ENCODE measurements around the gene C2CD3. TPM values are rescaled to one million over a fixed set of nuclear protein-coding genes. Genes with fewer than 3 reads are reported as not detected.

Gene C2CD3
- total RNA-seq, 2 experiments from 2014 or later: 31.9 to 35.1 TPM

DNA sequence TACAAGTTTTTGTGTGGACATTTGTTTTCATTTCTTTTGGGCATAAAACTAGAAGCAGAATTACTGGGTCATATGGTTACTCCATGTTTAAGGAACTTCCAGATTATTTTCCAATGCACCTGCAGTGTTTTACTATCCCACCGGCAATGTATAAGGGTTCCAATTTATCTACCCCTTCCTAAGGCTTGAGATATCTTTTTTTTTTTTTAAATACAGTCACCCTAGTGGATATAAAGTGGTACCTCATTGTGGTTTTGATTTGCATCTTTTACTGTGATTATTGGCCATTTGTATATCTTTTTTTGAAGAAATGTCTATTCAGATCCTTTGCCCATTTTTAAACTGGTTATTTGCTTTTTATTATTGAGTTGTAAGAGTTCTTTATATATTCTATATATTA, 127.4 kb downstream of the C2CD3 start:
- Histone ChIP-seq H3K4me1 (ENCODE audit: insufficient read depth, low read length) (no peaks in the 10 kb centered on the region), H3K9me3 (ENCODE audit: control insufficient read depth in 1 of 2, insufficient read depth in 1 of 2, low read length in 2 of 2) (no peaks in the 10 kb centered on the region), H3K4me3 (ENCODE audit: low read length) (no peak overlapping the region), H3K27me3 (ENCODE audit: control insufficient read depth in 1 of 2, insufficient read depth in 2 of 2, low read length in 2 of 2) (no peaks in the 10 kb centered on the region), H3K27ac (ENCODE audit: low read depth in 1 of 2, low read length in 2 of 2) (no peak overlapping the region), H3K36me3 (ENCODE audit: insufficient read depth, low read length) (peaks cover 30% of the 10 kb centered on the region)
- H3K36me3 Mint-ChIP-seq (ENCODE audit: low read depth): peaks cover 87% of the 10 kb centered on the region
- TF ChIP-seq, protein P1, sequence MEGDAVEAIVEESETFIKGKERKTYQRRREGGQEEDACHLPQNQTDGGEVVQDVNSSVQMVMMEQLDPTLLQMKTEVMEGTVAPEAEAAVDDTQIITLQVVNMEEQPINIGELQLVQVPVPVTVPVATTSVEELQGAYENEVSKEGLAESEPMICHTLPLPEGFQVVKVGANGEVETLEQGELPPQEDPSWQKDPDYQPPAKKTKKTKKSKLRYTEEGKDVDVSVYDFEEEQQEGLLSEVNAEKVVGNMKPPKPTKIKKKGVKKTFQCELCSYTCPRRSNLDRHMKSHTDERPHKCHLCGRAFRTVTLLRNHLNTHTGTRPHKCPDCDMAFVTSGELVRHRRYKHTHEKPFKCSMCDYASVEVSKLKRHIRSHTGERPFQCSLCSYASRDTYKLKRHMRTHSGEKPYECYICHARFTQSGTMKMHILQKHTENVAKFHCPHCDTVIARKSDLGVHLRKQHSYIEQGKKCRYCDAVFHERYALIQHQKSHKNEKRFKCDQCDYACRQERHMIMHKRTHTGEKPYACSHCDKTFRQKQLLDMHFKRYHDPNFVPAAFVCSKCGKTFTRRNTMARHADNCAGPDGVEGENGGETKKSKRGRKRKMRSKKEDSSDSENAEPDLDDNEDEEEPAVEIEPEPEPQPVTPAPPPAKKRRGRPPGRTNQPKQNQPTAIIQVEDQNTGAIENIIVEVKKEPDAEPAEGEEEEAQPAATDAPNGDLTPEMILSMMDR (IDR thresholded peaks at IDR 0.05): no peak
- CTCF ChIA-PET: interaction anchor here (0.9 to 1.1 kb wide), 2 partner anchors 41 to 80 kb away, joined by 3 read pairs; no protein-coding TSS in a partner anchor
- POLR2A ChIA-PET: no interaction called here
- intact Hi-C loops (cut with DNase I, micrococcal nuclease): no loop called here
- no peaks in the 10 kb centered on the region for H3K9me3 Mint-ChIP-seq
- no peak overlapping the region for H3K27ac Mint-ChIP-seq
- ATAC-seq (ENCODE audit: poor library complexity) (no peak), DNase-seq (no peak)
- H3K4me1 Mint-ChIP-seq (ENCODE audit: low read depth): no peaks in the 10 kb centered on the region
- no peak overlapping the region for H3K4me3 Mint-ChIP-seq
- no peaks in the 10 kb centered on the region for H3K27me3 Mint-ChIP-seq

DNA sequence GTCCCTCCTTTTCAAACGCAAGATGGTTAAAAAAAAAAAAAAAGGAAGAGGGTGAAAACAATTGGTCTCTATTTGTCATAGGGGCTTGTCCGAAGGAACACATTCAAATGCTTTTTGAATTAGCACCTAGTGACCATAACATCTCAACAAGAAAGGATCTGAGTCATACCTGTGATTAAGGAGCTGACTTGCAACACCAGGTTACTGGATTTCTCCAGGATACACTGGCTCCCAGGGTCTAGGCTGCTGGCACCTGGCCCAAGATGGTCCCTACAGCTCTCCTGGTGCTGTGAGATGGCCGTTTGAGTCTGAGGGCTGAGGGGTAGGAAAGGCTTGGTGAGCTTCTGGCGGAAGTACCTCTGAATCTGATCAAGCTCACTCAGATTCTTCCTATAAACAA, 133.5 kb downstream of the C2CD3 start:
- Histone ChIP-seq H3K27ac (ENCODE audit: low read depth in 1 of 2, low read length in 2 of 2) (no peak overlapping the region), H3K4me1 (ENCODE audit: insufficient read depth, low read length) (no peaks in the 10 kb centered on the region), H3K4me3 (ENCODE audit: low read length) (no peak overlapping the region), H3K27me3 (ENCODE audit: control insufficient read depth in 1 of 2, insufficient read depth in 2 of 2, low read length in 2 of 2) (no peaks in the 10 kb centered on the region), H3K9me3 (ENCODE audit: control insufficient read depth in 1 of 2, insufficient read depth in 1 of 2, low read length in 2 of 2) (no peaks in the 10 kb centered on the region), H3K36me3 (ENCODE audit: insufficient read depth, low read length) (peaks cover 64% of the 10 kb centered on the region)
- intact Hi-C loops (cut with DNase I, micrococcal nuclease): no loop called here
- Mint-ChIP-seq H3K4me1 (ENCODE audit: low read depth) (peaks cover 4% of the 10 kb centered on the region), H3K36me3 (ENCODE audit: low read depth) (peaks cover 96% of the 10 kb centered on the region), H3K27me3 (no peaks in the 10 kb centered on the region), H3K4me3 (no peak overlapping the region), H3K9me3 (no peaks in the 10 kb centered on the region), H3K27ac (no peak overlapping the region)
- TF ChIP-seq, protein P1 (IDR thresholded peaks at IDR 0.05): no peak
- DNase-seq (no peak), ATAC-seq (ENCODE audit: poor library complexity) (no peak)
- POLR2A ChIA-PET: no interaction called here
- CTCF ChIA-PET: interaction anchor here (0.7 kb wide), 1 partner anchor 8 kb away, joined by 3 read pairs; no protein-coding TSS in a partner anchor

DNA sequence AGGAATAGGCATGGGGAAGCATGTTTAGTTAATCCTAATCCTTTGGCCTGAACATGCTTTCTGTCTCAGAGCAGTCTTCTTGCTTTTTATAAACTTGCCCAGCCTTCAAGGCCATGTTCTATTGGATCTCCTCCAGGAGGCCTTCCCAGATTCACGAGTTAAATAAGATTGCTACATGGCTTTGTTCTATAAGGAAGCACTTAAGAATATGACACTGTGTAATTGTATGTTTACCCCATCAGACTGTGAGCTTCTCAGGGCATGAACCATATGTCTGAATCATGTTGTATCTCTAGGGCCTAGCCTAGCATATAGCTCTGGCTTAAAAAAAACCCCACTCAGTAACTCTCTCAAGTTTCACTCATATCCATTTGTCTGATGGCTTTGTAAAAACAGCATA, 135.5 kb downstream of the C2CD3 start:
- TF ChIP-seq, protein P1 (IDR thresholded peaks at IDR 0.05): no peak
- H3K4me1 ChIP-seq (ENCODE audit: insufficient read depth, low read length): peaks cover 12% of the 10 kb centered on the region
- H3K4me1 Mint-ChIP-seq (ENCODE audit: low read depth): peaks cover 18% of the 10 kb centered on the region
- POLR2A ChIA-PET: no interaction called here
- no peak overlapping the region for H3K4me3 Mint-ChIP-seq
- no peaks in the 10 kb centered on the region for H3K27me3 Mint-ChIP-seq
- intact Hi-C loops (cut with DNase I, micrococcal nuclease): no loop called here
- ATAC-seq (ENCODE audit: poor library complexity) (no peak), DNase-seq (no peak)
- CTCF ChIA-PET: no interaction called here
- H3K36me3 Mint-ChIP-seq (ENCODE audit: low read depth): peaks cover 92% of the 10 kb centered on the region
- H3K4me3 ChIP-seq (ENCODE audit: low read length): no peak overlapping the region
- H3K27me3 ChIP-seq (ENCODE audit: control insufficient read depth in 1 of 2, insufficient read depth in 2 of 2, low read length in 2 of 2): no peaks in the 10 kb centered on the region
- H3K9me3 ChIP-seq (ENCODE audit: control insufficient read depth in 1 of 2, insufficient read depth in 1 of 2, low read length in 2 of 2): no peaks in the 10 kb centered on the region
- no peak overlapping the region for H3K27ac ChIP-seq (ENCODE audit: low read depth in 1 of 2, low read length in 2 of 2)
- H3K36me3 ChIP-seq (ENCODE audit: insufficient read depth, low read length): peaks cover 50% of the 10 kb centered on the region
- no peaks in the 10 kb centered on the region for H3K9me3 Mint-ChIP-seq
- no peak overlapping the region for H3K27ac Mint-ChIP-seq
